Stimulated activated naive CD4-positive, alpha-beta T cell treated with Interleukin-2 at 50 U/mL for 16 hours (primary cell): ENCODE data around the gene BDP1.
A peak's percentile ranks its signal among the peaks of the same experiment; 100 is the strongest.
"Not testable (repeated sequence)": the region's sequence is repeated elsewhere in the genome, so short reads cannot be mapped to it uniquely, and the experiment has no call there.

Experiments
- DNase-seq: peaks from one replicate; lab custom pipeline; 2025; lab: John Stamatoyannopoulos, UW

Gene BDP1

GRCh38 chr5:71571811-71572210 lies 116.4 kb downstream of the BDP1 start:
- not testable (repeated sequence) for DNase-seq

- no peak for DNase-seq
Measured at GRCh38 chr5:71573591-71573990, 118.1 kb downstream of the BDP1 start.

- DNase-seq = not testable (repeated sequence)
Measured at GRCh38 chr5:71575588-71575987, 120.1 kb downstream of the BDP1 start.

- DNase-seq = no peak
Measured at GRCh38 chr5:71576241-71576640, 120.8 kb downstream of the BDP1 start.

GRCh38 chr5:71577839-71578238 lies 122.4 kb downstream of the BDP1 start:
- not testable (repeated sequence) for DNase-seq

GRCh38 chr5:71582945-71583584 lies 127.6 kb downstream of the BDP1 start:
- DNase-seq = no peak

GRCh38 chr5:71586052-71586940 lies 130.8 kb downstream of the BDP1 start:
- no peak for DNase-seq

GRCh38 chr5:71586941-71587765 lies 131.7 kb downstream of the BDP1 start, which contains the start of gene MCCC2:
MCCC2 (plus strand) TSS chr5:71587340; CDS start chr5:71587426, 86 bp downstream.
- DNase-seq = peak; percentile 96

GRCh38 chr5:71587766-71588532 lies 132.5 kb downstream of the BDP1 start:
- peak; percentile 17 for DNase-seq

GRCh38 chr5:71588533-71588885 lies 133.1 kb downstream of the BDP1 start:
- no peak for DNase-seq

- no peak for DNase-seq
Measured at GRCh38 chr5:71589903-71590302, 134.5 kb downstream of the BDP1 start.

- DNase-seq = no peak
Measured at GRCh38 chr5:71591100-71591499, 135.6 kb downstream of the BDP1 start.

GRCh38 chr5:71596169-71596568 lies 140.7 kb downstream of the BDP1 start:
- no peak for DNase-seq

- no peak for DNase-seq
Measured at GRCh38 chr5:71597001-71597400, 141.6 kb downstream of the BDP1 start.

- no peak for DNase-seq
Measured at GRCh38 chr5:71600783-71601182, 145.3 kb downstream of the BDP1 start.

- DNase-seq = peak; percentile 71
Measured at GRCh38 chr5:71601222-71602026, 146.0 kb downstream of the BDP1 start.

- DNase-seq = not testable (repeated sequence)
Measured at GRCh38 chr5:71609916-71610315, 154.5 kb downstream of the BDP1 start.

- DNase-seq = no peak
Measured at GRCh38 chr5:71615809-71616208, 160.4 kb downstream of the BDP1 start.
